HS-27A (cell line): Measurements from ENCODE around the gene KRTDAP.
"Not testable (repeated sequence)": the region's sequence is repeated elsewhere in the genome, so short reads cannot be mapped to it uniquely, and the experiment has no call there.

Experiments used
- DNase-seq: peaks from one replicate; pipeline ENCODE4 v3.0.0-alpha.2; 2012; ENCODE audit warnings: low read depth, missing footprints

Gene KRTDAP

DNA sequence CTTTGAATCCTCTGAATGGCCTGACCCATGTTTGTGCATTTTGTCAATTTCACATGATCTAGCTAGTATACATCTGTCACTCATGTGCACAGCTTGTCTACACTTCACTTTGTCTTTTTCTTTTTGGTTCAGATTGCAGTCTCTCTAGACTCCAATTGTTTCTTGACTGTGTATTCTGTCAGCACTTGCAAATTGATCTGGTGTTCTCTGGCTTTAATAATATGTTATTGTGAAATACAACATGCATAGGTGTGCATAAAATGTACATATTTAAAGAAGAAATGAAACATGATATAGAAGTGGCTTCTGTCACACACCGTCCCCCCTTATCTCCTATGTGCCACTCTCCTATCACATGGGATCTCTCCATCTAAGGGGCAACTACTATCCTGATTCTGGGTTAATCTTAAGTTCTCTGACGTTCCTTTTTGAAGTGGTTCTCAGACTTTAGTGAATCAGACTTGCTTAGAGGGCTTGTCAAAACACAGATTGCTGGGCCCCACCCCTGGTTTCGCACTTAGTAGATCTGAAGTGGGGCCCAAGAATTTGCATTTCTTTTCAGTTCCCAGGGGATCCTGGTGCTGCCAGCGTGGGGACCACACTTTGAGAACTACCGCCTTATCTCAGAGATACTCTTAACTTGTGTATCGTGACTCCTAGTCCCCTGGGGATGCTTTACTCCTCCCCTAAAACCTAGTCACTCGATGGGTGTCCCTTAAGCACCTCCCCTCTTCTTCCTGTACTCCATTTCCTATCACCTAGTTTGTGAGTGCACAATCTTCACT, 5.8 kb downstream of the KRTDAP start:
- DNase-seq = no peak

DNA sequence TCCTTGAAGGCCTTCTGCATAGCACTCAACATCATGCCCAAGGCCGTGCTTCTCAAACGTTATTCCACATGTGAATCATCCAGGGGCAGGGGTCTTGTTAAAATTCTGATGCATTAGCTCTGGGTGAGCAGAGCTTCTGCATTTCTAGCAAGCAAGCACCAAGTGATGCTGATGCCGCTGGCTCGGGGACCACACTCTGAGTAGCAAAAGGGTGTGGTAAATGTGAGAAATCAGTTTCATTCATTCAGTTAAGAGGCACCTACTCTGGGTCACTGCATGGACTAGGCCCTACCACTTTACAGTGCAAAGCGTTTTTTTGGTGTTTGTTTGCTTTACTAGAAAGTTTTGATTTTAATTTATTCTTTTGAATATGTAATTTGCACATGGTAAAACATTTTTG, 7.2 kb downstream of the KRTDAP start:
- no peak for DNase-seq

DNA sequence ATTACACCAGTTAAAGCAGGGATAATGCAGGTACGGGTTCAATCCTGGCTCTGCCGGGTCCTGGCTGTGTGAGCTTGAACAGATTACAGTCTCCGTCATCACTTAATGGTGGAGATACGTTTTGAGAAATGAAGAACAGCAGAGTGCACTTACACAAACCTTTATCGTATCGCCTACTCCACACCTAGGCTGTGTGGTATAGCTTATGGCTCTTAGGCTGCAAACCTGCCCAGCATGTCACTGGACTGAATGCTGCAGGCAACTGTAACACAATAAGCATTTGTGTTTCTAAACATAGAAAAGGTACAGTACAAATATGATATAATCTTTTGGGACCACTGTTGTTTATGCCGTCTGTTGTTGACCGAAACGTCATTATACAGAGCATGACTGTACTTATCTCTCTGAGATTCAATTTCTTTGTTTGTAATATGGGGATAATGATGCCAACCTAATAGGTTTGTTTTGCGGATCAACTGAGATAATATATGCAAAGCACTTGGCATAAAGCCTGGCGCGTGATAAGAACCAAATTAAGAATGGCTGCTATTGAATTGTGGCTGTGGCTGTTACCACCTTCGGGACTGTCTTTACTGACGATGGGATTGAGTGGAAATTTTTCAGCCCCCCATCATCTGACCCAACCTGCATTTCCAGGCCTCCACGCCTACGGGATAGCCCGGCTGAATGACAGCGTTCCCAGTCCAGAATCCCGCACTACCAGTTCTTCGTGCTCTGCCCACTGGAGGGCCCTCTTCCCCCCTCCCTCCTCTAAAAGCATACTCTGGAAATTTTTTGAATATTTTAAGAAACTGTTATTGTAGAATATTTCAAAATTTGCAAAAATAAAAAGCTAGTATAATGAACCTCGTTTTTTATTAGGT, 11.2 kb downstream of the KRTDAP start:
- no peak for DNase-seq

DNA sequence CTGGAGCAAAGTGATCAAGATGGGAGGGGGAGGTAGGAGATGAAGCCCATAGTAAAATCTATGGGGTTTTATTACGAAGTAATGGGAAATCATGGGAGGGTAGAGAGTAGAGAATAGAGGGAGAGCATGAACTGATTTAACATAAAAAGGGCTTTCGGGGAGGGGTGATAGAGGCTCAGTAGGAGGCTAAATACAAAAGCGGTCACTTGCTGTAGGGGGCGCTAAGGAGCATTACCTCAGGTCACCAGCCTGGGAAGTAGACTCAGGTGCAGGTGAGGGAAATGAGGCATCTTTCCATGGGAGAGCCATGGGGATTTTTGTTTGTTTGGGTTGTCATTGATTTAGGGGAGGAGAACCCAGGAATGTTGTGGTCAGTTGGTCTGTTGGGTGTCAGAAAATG, 14.1 kb downstream of the KRTDAP start:
- no peak for DNase-seq

DNA sequence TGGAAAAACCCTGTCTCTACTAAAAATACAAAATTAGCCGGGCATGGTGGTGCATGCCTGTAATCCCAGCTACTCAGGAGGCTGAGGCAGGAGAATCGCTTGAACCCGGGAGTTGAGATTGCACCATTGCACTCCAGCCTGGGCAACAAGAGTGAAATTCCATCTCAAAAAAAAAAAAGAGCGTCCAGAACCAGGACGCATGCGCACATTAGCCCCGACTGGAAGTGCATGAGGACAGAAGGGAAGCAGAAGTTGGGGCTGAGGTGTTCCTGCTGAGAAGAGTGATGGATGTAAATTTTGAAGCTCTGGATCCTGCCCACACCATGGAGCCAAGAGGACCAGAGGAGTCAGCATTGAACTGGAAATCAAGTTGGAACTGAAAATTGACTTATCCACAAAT, 15.7 kb downstream of the KRTDAP start:
- DNase-seq = not testable (repeated sequence)

DNA sequence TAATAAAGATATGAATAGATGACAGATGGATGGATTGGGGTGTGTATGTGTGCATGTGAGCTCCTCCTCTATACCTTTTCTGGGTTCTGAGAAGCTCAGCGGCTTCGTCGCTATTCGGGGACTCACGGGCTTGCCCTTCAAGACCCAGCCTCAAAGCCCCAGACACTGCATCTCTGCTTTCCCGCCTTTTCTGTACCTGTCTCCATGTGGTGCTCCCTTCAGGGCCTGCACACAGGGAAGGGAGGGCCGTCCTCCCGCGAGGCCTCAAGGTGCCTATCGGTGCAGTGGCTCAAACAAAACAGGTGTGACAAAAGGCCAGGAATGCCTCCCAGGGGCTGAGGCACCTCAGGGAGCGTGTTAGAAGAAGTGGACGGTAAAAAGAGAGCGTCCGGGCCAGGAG, 16.2 kb downstream of the KRTDAP start:
- no peak for DNase-seq

DNA sequence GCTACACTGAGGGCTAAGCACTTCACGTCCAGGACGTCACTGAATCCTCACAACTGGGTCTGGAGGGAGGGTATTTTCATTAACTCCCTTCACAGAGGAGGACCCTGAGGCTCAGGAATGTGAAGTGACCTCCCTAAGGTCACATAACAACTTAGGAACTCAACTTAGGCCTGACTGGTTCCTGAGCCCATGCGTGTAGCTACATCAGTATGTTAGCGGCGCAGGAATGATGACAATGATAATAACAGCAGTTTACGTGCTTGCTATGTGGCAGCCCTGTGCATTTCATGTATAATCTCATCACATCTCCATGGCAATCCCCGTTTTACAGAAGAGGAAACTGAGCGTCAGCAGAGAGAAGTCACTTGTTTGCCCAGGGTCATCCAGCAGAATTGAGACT, 18.3 kb downstream of the KRTDAP start:
- DNase-seq = no peak

DNA sequence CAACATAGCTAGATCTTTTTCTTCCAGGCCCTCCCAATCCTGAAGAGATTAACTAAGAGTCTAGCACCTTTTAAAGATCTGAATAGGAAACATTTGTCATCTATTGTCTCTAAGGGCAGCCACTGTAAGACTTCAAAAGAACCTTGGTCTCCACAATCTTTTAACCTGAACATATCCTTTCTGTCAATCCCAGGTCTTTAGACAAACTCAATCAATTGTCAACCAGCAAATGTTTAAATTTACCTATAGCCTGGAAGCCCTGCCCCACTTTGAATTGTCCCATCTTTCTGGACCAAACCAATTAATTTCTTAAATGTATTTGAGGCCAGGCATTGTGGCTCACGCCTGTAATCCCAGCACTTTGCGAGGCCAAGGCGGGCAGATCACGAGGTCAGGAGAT, 19.2 kb downstream of the KRTDAP start:
- DNase-seq = not testable (repeated sequence)

DNA sequence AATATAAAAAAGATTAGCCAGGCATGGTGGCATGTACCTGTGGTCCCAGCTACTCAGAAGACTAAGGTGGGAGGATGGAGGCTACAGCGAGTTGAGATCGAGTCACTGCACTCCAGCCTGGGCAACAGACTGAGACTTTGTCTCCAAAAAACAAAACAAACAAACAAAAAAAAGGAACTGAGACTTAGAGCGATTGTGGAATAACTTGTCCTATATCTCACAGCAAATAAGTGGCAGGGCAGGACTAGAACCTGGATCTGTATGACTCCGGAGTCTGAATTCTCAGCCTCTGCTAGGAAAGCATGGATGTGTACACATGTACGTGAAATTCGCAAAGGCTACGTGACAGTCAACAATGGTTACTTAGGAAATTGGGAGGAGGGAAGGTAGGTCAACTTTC, 20.1 kb downstream of the KRTDAP start:
- no peak for DNase-seq

DNA sequence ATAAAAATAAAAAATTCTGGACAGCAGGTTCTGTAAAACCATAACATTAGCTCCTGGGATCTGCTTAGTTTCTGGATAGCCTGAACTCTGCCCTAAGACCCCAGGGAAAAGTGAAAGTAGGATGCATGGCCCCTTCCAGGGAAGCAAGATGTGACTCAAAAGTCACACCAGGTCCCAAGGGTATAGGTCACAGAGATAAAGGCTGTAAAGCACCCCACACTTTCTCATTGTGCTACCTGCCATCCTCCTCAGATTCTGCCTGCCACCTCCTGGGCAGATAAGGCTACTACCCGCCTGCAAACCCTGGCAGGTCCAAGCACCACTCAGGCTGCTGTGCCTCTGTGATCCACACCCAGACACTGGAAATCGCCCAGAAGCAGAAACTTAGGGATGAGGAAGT, 21.6 kb downstream of the KRTDAP start:
- DNase-seq = no peak

DNA sequence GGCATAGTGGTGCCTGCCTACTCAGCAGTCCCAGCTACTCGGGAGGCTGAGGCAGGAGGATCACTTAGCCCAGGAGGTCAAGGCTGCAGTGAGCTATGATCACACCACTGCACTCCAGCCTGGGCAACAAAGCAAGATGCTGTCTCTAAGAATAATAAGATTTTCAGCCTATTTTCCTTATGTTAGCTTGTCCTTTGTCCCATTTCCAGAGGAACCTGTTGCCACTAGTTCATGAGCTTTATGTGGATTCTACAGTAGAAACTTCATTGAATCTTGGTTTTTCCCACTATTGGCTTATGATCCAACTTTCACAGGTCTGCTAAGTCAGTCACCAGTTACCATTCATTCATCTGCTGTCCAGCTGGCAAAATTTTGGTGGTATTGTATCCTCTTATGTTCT, 24.0 kb downstream of the KRTDAP start:
- no peak for DNase-seq

DNA sequence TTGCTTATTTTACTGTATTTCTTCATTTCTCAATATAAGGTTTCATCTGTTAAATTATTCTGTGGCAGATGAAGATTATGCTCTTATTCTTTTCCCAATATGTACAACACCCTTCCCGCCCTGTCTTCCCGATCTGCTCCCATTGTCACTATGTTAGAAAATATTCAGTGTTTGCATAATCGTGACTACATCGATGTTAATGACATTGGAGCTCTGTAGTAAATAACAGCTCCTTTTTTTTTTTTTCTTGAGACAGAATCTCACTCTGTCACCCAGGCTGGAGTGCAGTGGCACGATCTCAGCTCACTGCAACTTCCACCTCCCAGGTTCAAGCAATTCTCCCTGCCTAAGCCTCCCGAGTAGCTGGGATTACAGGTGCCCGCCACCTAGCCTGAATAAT, 27.3 kb downstream of the KRTDAP start:
- not testable (repeated sequence) for DNase-seq

DNA sequence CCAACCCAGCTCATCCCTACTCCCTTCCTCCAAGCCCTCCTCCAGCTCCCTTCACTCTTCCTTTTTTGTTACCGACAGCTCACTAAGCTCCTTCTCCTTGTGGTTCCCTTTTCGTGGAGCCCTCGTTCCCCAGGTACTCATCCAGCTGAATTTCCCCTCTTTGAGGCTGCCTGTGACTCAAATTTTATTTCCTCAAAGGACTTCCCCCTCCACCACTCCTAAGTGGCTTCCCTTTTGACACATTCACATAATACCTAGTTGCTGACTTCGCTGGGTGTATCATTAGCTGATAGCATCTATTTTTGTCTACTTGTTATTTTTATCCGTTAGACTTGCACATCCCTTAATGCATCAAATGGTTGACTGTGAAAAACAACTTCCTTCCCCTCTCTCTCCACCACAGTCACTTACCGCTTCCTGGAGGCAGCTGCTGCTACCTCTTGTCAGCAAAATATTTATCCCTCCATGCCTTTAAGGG, 27.7 kb downstream of the KRTDAP start:
- DNase-seq = no peak

DNA sequence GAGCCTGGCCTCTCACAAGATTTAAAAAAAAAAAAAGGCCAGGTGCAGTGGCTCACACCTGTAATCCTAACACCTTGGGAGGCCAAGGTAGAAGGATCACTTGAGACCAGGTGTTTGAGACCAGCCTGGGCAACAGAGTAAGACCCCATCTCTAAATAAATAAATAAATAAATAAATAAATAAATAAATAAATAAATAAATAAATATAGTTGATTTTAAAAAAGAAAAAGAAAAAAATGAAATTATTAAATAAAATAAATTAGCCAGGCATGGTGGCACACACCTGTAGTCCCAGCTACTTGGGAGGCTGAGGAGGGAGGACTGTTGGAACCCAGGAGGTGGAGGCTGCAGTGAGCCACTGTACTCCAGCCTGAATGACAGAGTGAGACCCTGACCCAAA, 28.5 kb downstream of the KRTDAP start:
- DNase-seq = not testable (repeated sequence)

DNA sequence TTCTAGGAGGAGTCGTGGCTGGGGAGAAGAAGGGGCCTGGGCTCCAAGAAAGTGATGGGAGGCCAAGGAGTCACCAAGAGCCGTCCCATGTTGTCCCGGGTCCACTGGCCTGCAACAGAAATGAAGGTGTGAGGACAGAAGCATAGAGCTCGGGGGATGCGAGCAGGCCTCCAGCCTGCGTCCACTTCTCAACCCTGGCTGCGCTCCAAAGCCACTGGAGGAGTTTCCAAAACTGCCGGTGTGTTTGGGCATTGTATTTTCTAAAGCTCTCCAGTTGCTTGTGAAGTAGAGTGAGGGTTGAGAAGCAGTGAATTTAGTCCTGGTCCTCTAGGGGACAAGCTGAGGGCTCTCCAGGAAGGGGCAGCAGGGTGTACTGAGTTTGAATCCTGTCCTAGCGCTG, 29.2 kb downstream of the KRTDAP start:
- no peak for DNase-seq

DNA sequence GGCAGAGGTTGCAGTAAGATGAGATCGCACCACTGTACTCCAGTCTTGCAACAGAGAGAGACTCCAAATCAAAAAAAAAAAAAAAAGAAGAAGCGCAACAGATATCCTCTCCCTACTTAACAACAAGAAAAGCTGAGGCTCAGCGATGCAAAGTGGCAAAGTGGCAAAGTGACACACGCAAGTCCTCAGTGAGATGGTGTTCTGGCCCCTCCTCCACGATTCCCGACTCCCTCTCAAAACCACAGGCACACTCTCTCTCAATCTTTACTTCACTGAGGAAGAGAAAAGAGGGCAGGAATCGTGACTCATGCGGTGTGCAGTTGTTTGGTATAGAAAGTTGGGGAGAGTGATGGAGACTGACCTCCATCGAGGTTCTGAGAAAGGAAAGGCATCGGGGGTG, 29.7 kb downstream of the KRTDAP start:
- DNase-seq = no peak

DNA sequence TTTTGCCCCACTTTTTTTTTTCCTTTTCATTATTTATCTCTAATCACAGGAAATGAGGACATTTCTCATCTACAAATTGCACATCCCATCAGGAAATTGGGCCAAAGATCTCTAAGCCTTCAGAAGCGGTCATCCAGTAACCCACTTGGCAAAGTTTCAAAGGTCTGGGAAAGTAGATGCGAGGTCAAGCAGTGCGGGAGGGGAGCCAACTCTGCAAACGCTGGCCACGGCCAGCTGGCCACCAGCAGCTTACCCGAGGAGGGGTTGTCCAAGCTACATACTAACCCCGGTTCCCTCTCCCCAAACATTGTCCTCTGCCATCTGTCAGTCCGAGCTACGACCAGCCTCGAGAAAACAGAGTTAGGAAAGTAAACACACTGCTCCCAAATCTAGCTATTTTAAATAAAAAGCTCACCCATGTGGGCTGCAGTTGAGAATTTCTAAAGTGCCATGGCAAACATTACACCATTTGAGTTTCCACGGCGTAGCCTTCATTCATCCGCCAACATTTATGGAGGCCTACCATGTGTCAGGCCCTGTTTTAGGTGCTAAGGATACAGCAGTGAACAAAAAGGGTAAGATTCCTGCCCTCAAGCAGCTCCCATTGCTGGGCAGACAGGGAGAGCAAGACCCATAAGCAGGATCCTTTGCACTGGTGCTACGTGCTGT, 30.7 kb downstream of the KRTDAP start:
- DNase-seq = no peak

DNA sequence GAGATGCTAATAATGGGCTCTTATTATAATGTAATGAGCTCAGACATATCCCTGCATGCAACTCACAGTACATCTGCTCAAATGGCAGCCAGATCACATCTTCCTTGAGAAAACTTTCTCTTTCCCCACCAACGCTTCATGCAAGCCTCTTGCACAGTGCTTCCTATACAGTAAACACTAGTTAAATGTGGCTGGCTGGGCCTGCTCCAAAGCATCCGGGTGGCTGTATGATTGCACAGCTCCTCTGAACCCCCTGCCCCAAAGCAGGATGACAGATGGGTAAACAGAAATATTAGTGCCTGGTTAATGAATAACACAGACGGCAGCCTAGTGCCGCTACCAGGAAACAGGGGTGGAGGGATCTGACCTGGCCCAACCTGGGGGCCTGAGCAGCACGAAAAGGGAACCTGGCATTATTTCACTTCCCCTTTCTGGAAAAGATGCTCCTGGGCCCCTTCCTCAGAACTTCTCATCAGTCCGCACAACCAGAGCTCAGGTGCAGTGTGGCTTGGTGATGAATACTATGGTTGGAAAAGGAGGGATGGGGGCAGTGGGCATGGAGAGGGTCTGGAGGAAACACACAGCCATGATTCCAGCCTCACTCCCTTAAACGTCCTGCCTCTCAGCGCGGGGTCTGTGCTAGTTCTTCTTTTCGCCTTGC, 31.4 kb downstream of the KRTDAP start:
- DNase-seq = no peak

DNA sequence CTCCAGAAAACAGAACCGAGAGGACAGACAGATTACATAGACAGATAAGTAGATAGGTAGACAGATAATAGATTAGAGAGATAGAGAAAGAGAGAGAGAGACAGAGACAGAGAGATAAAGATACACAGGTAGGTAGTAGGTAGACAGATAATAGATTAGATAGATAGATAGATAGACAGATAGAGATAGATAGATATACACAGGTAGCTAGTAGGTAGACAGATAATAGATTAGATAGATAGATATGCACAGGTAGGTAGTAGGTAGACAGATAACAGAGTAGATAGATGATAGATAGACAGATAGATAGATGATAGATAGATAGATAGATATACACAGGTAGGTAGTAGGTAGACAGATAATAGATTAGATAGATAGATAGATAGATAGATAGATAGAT, 32.1 kb downstream of the KRTDAP start:
- DNase-seq = no peak

DNA sequence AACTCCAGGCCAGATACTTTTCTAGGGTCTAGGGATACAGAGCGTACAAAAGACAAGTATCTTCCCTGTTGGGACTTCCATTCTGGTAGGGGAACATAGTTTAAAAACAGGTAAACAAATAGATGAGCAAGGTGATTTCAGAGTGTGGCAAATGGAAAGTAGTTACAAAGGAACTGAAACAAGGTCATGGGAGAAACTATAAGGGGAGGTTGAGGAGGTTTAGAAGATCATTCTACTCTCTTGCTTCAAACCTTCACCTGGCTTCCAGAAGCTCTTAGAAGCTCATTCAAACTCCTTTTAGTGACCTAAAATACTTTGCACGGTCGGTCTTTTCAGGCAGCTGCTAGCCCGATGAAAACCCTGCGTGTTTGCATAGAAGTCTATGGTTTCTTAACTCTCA, 33.1 kb downstream of the KRTDAP start:
- DNase-seq = no peak

DNA sequence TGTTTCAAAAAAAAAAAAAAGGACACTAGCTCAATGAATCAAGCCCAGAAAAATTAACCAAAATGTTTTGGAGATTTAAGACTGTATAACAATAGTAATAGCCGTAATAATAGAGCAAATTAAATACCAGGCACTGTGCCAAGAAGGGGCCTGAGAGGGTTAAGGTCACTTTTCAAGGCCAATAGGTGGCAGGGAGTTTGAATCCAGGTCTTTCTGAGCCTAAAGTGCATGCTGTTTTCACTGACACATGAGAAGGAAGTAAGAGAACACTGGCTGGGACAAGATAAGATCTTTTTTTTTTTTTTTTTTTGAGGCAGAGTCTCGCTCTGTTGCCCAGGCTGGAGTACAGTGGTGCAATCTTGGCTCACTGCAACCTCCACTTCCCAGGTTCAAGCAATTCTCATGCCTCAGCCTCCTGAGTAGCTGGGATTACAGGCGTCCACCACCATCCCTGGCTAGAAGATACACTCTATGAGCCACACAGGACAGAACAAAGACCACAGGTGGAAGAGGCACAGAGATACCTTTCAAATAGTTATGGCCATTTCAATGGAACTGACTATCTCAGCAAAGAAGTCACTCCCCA, 34.6 kb downstream of the KRTDAP start:
- DNase-seq = no peak

DNA sequence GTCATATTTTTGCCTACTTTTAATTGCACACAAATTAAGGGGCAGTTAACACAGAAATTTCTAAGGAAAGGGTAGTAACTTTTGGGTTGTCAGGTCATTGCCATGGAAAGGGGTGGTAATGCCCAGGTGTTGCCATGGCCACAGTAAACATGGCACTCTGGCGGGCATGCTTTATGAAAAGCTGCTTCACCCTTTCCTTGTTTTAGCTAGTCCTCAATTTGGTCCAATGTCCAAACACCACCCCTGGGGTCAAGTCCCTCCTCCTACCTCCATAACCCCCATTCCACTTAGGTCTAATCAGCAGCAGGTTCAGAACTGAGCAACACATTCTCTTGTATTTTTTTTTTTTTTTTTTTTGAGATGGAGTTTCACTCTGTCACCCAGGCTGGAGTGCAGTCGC, 35.6 kb downstream of the KRTDAP start:
- DNase-seq = no peak
